Gastroesophageal sphincter (tissue), 4 donors: Measurements from ENCODE around the gene BPIFB6. TPM values are rescaled to one million over a fixed set of nuclear protein-coding genes. Genes with fewer than 3 reads are reported as not detected.

Experiments
- ATAC-seq: fragments of 150-250 bp; one replicate; pipeline ENCODE4 v1.9.1; 2016; ENCODE audit warnings: mild to moderate bottlenecking, moderate library complexity
- H3K27ac ChIP-seq, 4 donors: fragments of 200-600 bp; sonication (generic) in 3 of 4; 1 replicate in 3 of 4; 2 replicates in 1 of 4; pipeline ENCODE4 v1.5.1; 2016 to 2019
- H3K27me3 ChIP-seq: fragments of 200-600 bp; sonication (generic); one replicate; pipeline ENCODE4 v1.5.1; 2019
- H3K36me3 ChIP-seq, 2 donors: fragments of 200-600 bp; sonication (generic); one replicate each; pipeline ENCODE4 v1.5.1; 2019; ENCODE audit warnings: control low read depth in 1 of 2
- H3K4me1 ChIP-seq, 3 donors: fragments of 200-600 bp; sonication (generic); 1 replicate in 2 of 3; 2 replicates in 1 of 3; pipeline ENCODE4 v1.5.1; 2016 to 2019; ENCODE audit warnings: control low read depth in 2 of 3
- H3K4me3 ChIP-seq, 2 donors: fragments of 200-600 bp; sonication (generic); one replicate each; pipeline ENCODE4 v1.5.1; 2019; ENCODE audit warnings: mild to moderate bottlenecking in 1 of 2, moderate library complexity in 1 of 2
- H3K9me3 ChIP-seq, 3 donors: fragments of 200-600 bp; sonication (generic); one replicate each; pipeline ENCODE4 v1.5.1; 2017 to 2019; ENCODE audit warnings: control low read depth in 2 of 3
- CTCF ChIP-seq, 4 experiments: fragments of 200-600 bp in 2 of 4; fragments of 450-650 bp in 2 of 4; sonication (generic) in 1 of 4; IDR thresholded peaks; one replicate each; pipeline ENCODE4 v1.5.1; 2017 to 2019; ENCODE audit warnings: antibody characterized with exemption in 4 of 4, mild to moderate bottlenecking in 2 of 4, moderate library complexity in 2 of 4
- EP300 ChIP-seq: sonication (generic); formaldehyde crosslinking; IDR thresholded peaks from one replicate; pipeline ENCODE4 v1.6.1; 2017; ENCODE audit warnings: antibody characterized with exemption, mild to moderate bottlenecking
- POLR2A ChIP-seq, 2 donors: fragments of 450-650 bp; IDR thresholded peaks; one replicate each; pipeline ENCODE4 v1.6.1; 2017; ENCODE audit warnings: antibody characterized with exemption in 2 of 2, mild to moderate bottlenecking in 2 of 2, moderate library complexity in 1 of 2
- POLR2AphosphoS5 ChIP-seq: sonication (generic); formaldehyde crosslinking; IDR thresholded peaks from one replicate; pipeline ENCODE4 v1.6.1; 2017; ENCODE audit warnings: antibody characterized with exemption
- WGBS, 2 donors: methylation state at CpG; one replicate each; pipeline ENCODE4 v1.1.5; 2018; ENCODE audit warnings: low coverage in 1 of 2; 5-methylcytosine and 5-hydroxymethylcytosine counted together
- total RNA-seq, 4 donors: library from RNA; depleted of rRNA; stranded (reverse); fragments of >200 nt; gene quantifications; one replicate each; pipeline ENCODE4 v1.1.0, GENCODE V29; 2016

The BPIFB6 gene
- total RNA-seq, 4 donors from 2014 or later, result not detected

GRCh38 chr20:33061658-33062028 is 30.2 kb downstream of the BPIFB6 start:
- H3K27ac ChIP-seq, result no peak overlapping the region
- H3K9me3 ChIP-seq, result no peaks in the 10 kb centered on the region
- H3K4me3 ChIP-seq, result no peak overlapping the region
- H3K36me3 ChIP-seq, result no peaks in the 10 kb centered on the region
- no peak for ATAC-seq
- TF ChIP-seq CTCF (IDR thresholded peaks at IDR 0.05) (no peak), POLR2A (IDR thresholded peaks at IDR 0.05) (no peak), POLR2AphosphoS5 (no peak), EP300 (no peak)
- H3K27me3 ChIP-seq, result peaks cover 10% of the 10 kb centered on the region
- WGBS, 2 donors, result 80 to 90% methylated on average over 1 to 4 of the region's 14 CpGs
- no peaks in the 10 kb centered on the region for H3K4me1 ChIP-seq

- H3K4me1 ChIP-seq, result no peaks in the 10 kb centered on the region
- no peaks in the 10 kb centered on the region for H3K36me3 ChIP-seq
- no peaks in the 10 kb centered on the region for H3K9me3 ChIP-seq
- no peak for TF ChIP-seq CTCF (IDR thresholded peaks at IDR 0.05)
- no peak for TF ChIP-seq POLR2A (IDR thresholded peaks at IDR 0.05)
- no peak for TF ChIP-seq POLR2AphosphoS5
- TF ChIP-seq EP300, result no peak
- no peak overlapping the region for H3K27ac ChIP-seq
- no peak for ATAC-seq
- 57 to 60% methylated on average over 3 to 4 of the region's 9 CpGs for WGBS, 2 donors
- H3K4me3 ChIP-seq, result no peak overlapping the region
- peaks cover 10% of the 10 kb centered on the region for H3K27me3 ChIP-seq
These were observed 30.8 kb downstream of the BPIFB6 start for GRCh38 chr20:33062105-33062824.

GRCh38 chr20:33062825-33063149 is 31.3 kb downstream of the BPIFB6 start:
- no peak for ATAC-seq
- no CpG with 5 or more reads among the region's 1 CpG for WGBS, 2 donors
- Histone ChIP-seq H3K4me3 (no peak overlapping the region), H3K27me3 (peaks cover 10% of the 10 kb centered on the region), H3K9me3 (no peaks in the 10 kb centered on the region), H3K4me1 (no peaks in the 10 kb centered on the region), H3K27ac (no peak overlapping the region), H3K36me3 (no peaks in the 10 kb centered on the region)
- TF ChIP-seq POLR2A (IDR thresholded peaks at IDR 0.05), result no peak
- TF ChIP-seq EP300, result no peak
- no peak for TF ChIP-seq CTCF (IDR thresholded peaks at IDR 0.05)
- TF ChIP-seq POLR2AphosphoS5, result no peak

GRCh38 chr20:33063271-33063670 is 31.8 kb downstream of the BPIFB6 start:
- no peak for ATAC-seq
- Histone ChIP-seq H3K9me3 (no peaks in the 10 kb centered on the region), H3K36me3 (no peaks in the 10 kb centered on the region), H3K27me3 (peaks cover 10% of the 10 kb centered on the region), H3K4me3 (no peak overlapping the region), H3K27ac (no peak overlapping the region), H3K4me1 (no peaks in the 10 kb centered on the region)
- TF ChIP-seq CTCF (IDR thresholded peaks at IDR 0.05) (no peak), POLR2A (IDR thresholded peaks at IDR 0.05) (no peak), EP300 (no peak), POLR2AphosphoS5 (no peak)
- WGBS, 2 donors, result 60% methylated on average over 1 of the region's 6 CpGs; no CpG with 5 or more reads in 1 of the 2 donors

GRCh38 chr20:33064572-33065287 is 33.3 kb downstream of the BPIFB6 start:
- H3K9me3 ChIP-seq, result no peaks in the 10 kb centered on the region
- H3K36me3 ChIP-seq, result no peaks in the 10 kb centered on the region
- no peak overlapping the region for H3K27ac ChIP-seq
- no peak for ATAC-seq
- TF ChIP-seq CTCF (IDR thresholded peaks at IDR 0.05) (no peak), EP300 (no peak), POLR2A (IDR thresholded peaks at IDR 0.05) (no peak), POLR2AphosphoS5 (no peak)
- no peaks in the 10 kb centered on the region for H3K4me1 ChIP-seq
- 100% methylated on average over 2 of the region's 11 CpGs; no CpG with 5 or more reads in 1 of the 2 donors for WGBS, 2 donors
- no peak overlapping the region for H3K4me3 ChIP-seq
- peaks cover 6% of the 10 kb centered on the region for H3K27me3 ChIP-seq
